CD4-positive, alpha-beta T cell treated with Interleukin-2 at 100 ng/mL for 4 hours (primary cell): ENCODE data around the gene TBC1D2.
"Not testable (repeated sequence)": the region's sequence is repeated elsewhere in the genome, so short reads cannot be mapped to it uniquely, and the experiment has no call there.

Experiments used
- DNase-seq: peaks from one replicate; pipeline ENCODE4 v3.0.0-alpha.2; 2020; ENCODE audit warnings: low spot score

TBC1D2 gene

GRCh38 chr9:98272083-98272482 lies 16.6 kb upstream of the TBC1D2 start:
- DNase-seq: no peak

- no peak for DNase-seq
Observed at GRCh38 chr9:98271479-98271878, 16.0 kb upstream of the TBC1D2 start.

GRCh38 chr9:98270284-98270683 lies 14.8 kb upstream of the TBC1D2 start:
- DNase-seq: not testable (repeated sequence)

GRCh38 chr9:98269652-98270051 lies 14.2 kb upstream of the TBC1D2 start:
- not testable (repeated sequence) for DNase-seq

- DNase-seq: not testable (repeated sequence)
Observed at GRCh38 chr9:98267556-98267955, 12.1 kb upstream of the TBC1D2 start.

- DNase-seq: no peak
Observed at GRCh38 chr9:98264516-98264915, 9.1 kb upstream of the TBC1D2 start.

GRCh38 chr9:98263482-98264357 lies 8.3 kb upstream of the TBC1D2 start:
- peak; percentile 86 for DNase-seq

- DNase-seq: no peak
Observed at GRCh38 chr9:98263080-98263479, 7.6 kb upstream of the TBC1D2 start.

- no peak for DNase-seq
Observed at GRCh38 chr9:98262056-98262455, 6.6 kb upstream of the TBC1D2 start.

GRCh38 chr9:98260635-98261034 lies 5.2 kb upstream of the TBC1D2 start:
- DNase-seq: no peak

GRCh38 chr9:98259791-98260190 lies 4.3 kb upstream of the TBC1D2 start:
- no peak for DNase-seq

GRCh38 chr9:98256756-98257155 lies 1.3 kb upstream of the TBC1D2 start:
- peak; percentile 43 for DNase-seq

GRCh38 chr9:98255061-98255577 lies 330 bp downstream of the TBC1D2 start:
- DNase-seq: no peak

- no peak for DNase-seq
Observed at GRCh38 chr9:98254228-98255060, 1.0 kb downstream of the TBC1D2 start.

GRCh38 chr9:98253565-98253964 lies 1.9 kb downstream of the TBC1D2 start:
- no peak for DNase-seq

GRCh38 chr9:98251551-98251950 lies 3.9 kb downstream of the TBC1D2 start:
- no peak for DNase-seq

- no peak for DNase-seq
Observed at GRCh38 chr9:98249771-98250170, 5.7 kb downstream of the TBC1D2 start.

- DNase-seq: peak; percentile 15
Observed at GRCh38 chr9:98248737-98249474, 6.5 kb downstream of the TBC1D2 start.

- DNase-seq: no peak
Observed at GRCh38 chr9:98247831-98248657, 7.4 kb downstream of the TBC1D2 start.

- DNase-seq: no peak
Observed at GRCh38 chr9:98242426-98242825, 13.0 kb downstream of the TBC1D2 start.
